Liver (tissue), 9 donors: ENCODE measurements around the gene NUDT22. TPM values are rescaled to one million over a fixed set of nuclear protein-coding genes. Genes with fewer than 3 reads are reported as not detected.

Experiments
- DNase-seq: peaks from one replicate; pipeline ENCODE4 v3.0.0-alpha.2; 2017; ENCODE audit warnings: low spot score
- H3K27ac ChIP-seq, 2 donors: one replicate each; pipeline ENCODE4 v1.7.0; 2013; ENCODE audit warnings: inconsistent platforms in 2 of 2, low read length in 2 of 2, control low read depth in 1 of 2, low read depth in 1 of 2, mild to moderate bottlenecking in 1 of 2
- H3K27me3 ChIP-seq, 4 donors: one replicate each; pipeline versions ENCODE4 v1.6.1 to v1.7.0; 2013; ENCODE audit warnings: low read length in 3 of 4, inconsistent platforms in 1 of 4, mild to moderate bottlenecking in 1 of 4, moderate library complexity in 1 of 4; ENCODE audit not compliant: control insufficient read depth in 4 of 4, insufficient read depth in 4 of 4
- H3K36me3 ChIP-seq, 4 donors: one replicate each; pipeline versions ENCODE4 v1.6.1 to v1.7.0; 2013; ENCODE audit warnings: low read length in 3 of 4, mild to moderate bottlenecking in 3 of 4, low read depth in 1 of 4, moderate library complexity in 1 of 4; ENCODE audit not compliant: control insufficient read depth in 4 of 4, insufficient read depth in 3 of 4
- H3K4me1 ChIP-seq, 4 donors: one replicate each; pipeline versions ENCODE4 v1.6.1 to v1.7.0; 2013; ENCODE audit warnings: low read length in 3 of 4, mild to moderate bottlenecking in 3 of 4, moderate library complexity in 1 of 4; ENCODE audit not compliant: control insufficient read depth in 4 of 4, insufficient read depth in 4 of 4
- H3K4me3 ChIP-seq, 3 donors: one replicate each; pipeline versions ENCODE4 v1.6.1 to v1.7.0; 2013; ENCODE audit warnings: low read length in 3 of 3, control low read depth in 1 of 3, low read depth in 1 of 3, mild to moderate bottlenecking in 1 of 3
- H3K9ac ChIP-seq, 2 donors: one replicate each; pipeline ENCODE4 v1.7.0; 2013; ENCODE audit warnings: low read length in 2 of 2, mild to moderate bottlenecking in 2 of 2, moderate library complexity in 2 of 2, control low read depth in 1 of 2, low read depth in 1 of 2
- H3K9me3 ChIP-seq, 4 donors: one replicate each; pipeline versions ENCODE4 v1.6.1 to v1.7.0; 2013; ENCODE audit warnings: low read length in 3 of 4; ENCODE audit not compliant: control insufficient read depth in 4 of 4
- CTCF ChIP-seq: fragments of 150-350 bp; IDR thresholded peaks from 2 replicates; pipeline ENCODE4 v1.5.1; 2017; ENCODE audit warnings: improper control_type of control experiment, low read depth, low read length; ENCODE audit not compliant: missing input control
- FOXA1 ChIP-seq: IDR thresholded peaks from 2 replicates; pipeline ENCODE4 v1.6.1; 2016; ENCODE audit warnings: antibody characterized with exemption
- FOXA2 ChIP-seq: IDR thresholded peaks from 2 replicates; pipeline ENCODE4 v1.6.1; 2016; ENCODE audit warnings: antibody characterized with exemption
- HNF4G ChIP-seq: IDR thresholded peaks from 2 replicates; pipeline ENCODE4 v1.6.1; 2016; ENCODE audit warnings: antibody characterized with exemption
- JUND ChIP-seq, 2 donors: IDR thresholded peaks; 2 replicates each; pipeline ENCODE4 v1.6.1; 2016; ENCODE audit warnings: antibody characterized with exemption in 2 of 2
- RAD21 ChIP-seq, 2 donors: IDR thresholded peaks; 2 replicates each; pipeline ENCODE4 v1.6.1; 2016; ENCODE audit warnings: antibody characterized with exemption in 2 of 2, mild to moderate bottlenecking in 2 of 2
- RXRA ChIP-seq, 2 donors: IDR thresholded peaks; 2 replicates each; pipeline ENCODE4 v1.6.1; 2017 to 2018; ENCODE audit warnings: antibody characterized with exemption in 2 of 2, mild to moderate bottlenecking in 1 of 2
- SP1 ChIP-seq: IDR thresholded peaks from 2 replicates; pipeline ENCODE4 v1.6.1; 2018; ENCODE audit warnings: antibody characterized with exemption, mild to moderate bottlenecking
- ZBTB33 ChIP-seq: IDR thresholded peaks from 2 replicates; pipeline ENCODE4 v1.6.1; 2016; ENCODE audit warnings: antibody characterized with exemption
- WGBS: extraction: QIAGEN DNeasy Blood & Tissue Kit; methylation state at CpG from one replicate; pipeline ENCODE4 v1.1.7; 2013; 5-methylcytosine and 5-hydroxymethylcytosine counted together
- polyA plus RNA-seq, 2 donors: library from polyadenylated mRNA; stranded (reverse) in 1 of 2; unstranded in 1 of 2; fragments of 200-250 nt in 1 of 2; fragments of >200 nt in 1 of 2; fragmentation: Nextera tagmentation in 1 of 2; extraction: Ambion mirVana in 1 of 2; gene quantifications; one replicate each; pipeline versions ENCODE4 v1.2.1 to v1.2.3, GENCODE V29; 2013 to 2015
- total RNA-seq, 2 donors: library from RNA; depleted of rRNA; stranded (reverse); fragments of >200 nt; gene quantifications; one replicate each; pipeline ENCODE4 v1.2.3, GENCODE V29; 2014
- TF ChIP-seq, protein P1 (sequence below): IDR thresholded peaks from 2 replicates; pipeline ENCODE4 v1.6.1; 2016; ENCODE audit warnings: antibody characterized with exemption
- TF ChIP-seq, protein P2 (sequence below): IDR thresholded peaks from 2 replicates; pipeline ENCODE4 v1.6.1; 2016; ENCODE audit warnings: antibody characterized with exemption
- TF ChIP-seq, protein P3 (sequence below): IDR thresholded peaks from 2 replicates; pipeline ENCODE4 v1.6.1; 2016; ENCODE audit warnings: antibody characterized with exemption, mild to moderate bottlenecking
- donor health status: healthy.
- donor health status: healthy.
- donor health status: healthy.
- donor health status: healthy.
- donor health status: healthy.

The NUDT22 gene
- total and polyA plus RNA-seq, 4 donors, result 20.0 to 47.8 (median 41.2) TPM

GRCh38 chr11:64238076-64238475 is 12.0 kb downstream of the NUDT22 start:
- Histone ChIP-seq H3K27ac (peak overlapping the region; percentile 58 to 64), H3K4me3 (no peak overlapping the region), H3K4me1 (peaks cover 27 to 58% (median 43%) of the 10 kb centered on the region in 4 donors), H3K9ac (no peak overlapping the region), H3K9me3 (no peaks in the 10 kb centered on the region), H3K27me3 (no peaks in the 10 kb centered on the region), H3K36me3 (no peaks in the 10 kb centered on the region)
- 67% methylated on average over 9 of the region's 9 CpGs for WGBS
- TF ChIP-seq, protein P1, sequence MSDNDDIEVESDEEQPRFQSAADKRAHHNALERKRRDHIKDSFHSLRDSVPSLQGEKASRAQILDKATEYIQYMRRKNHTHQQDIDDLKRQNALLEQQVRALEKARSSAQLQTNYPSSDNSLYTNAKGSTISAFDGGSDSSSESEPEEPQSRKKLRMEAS, result no peak
- TF ChIP-seq FOXA2 (no peak), JUND (IDR thresholded peaks at IDR 0.05) (no peak), RXRA (IDR thresholded peaks at IDR 0.05) (no peak), SP1 (no peak), ZBTB33 (no peak), RAD21 (IDR thresholded peaks at IDR 0.05) (no peak)
- TF ChIP-seq, protein P2, sequence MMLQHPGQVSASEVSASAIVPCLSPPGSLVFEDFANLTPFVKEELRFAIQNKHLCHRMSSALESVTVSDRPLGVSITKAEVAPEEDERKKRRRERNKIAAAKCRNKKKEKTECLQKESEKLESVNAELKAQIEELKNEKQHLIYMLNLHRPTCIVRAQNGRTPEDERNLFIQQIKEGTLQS, result no peak
- DNase-seq, result no peak

GRCh38 chr11:64238999-64239398 is 12.9 kb downstream of the NUDT22 start:
- H3K4me3 ChIP-seq, result no peak overlapping the region
- no peak for DNase-seq
- H3K36me3 ChIP-seq, result peaks cover 0 to 5% (median 4%) of the 10 kb centered on the region in 4 donors
- no peaks in the 10 kb centered on the region for H3K9me3 ChIP-seq
- H3K27ac ChIP-seq, result peak overlapping the region in 1 of 2 donors; percentile 37
- peaks cover 27 to 59% (median 40%) of the 10 kb centered on the region in 4 donors for H3K4me1 ChIP-seq
- no peak overlapping the region for H3K9ac ChIP-seq
- 84% methylated on average over 5 of the region's 5 CpGs for WGBS
- H3K27me3 ChIP-seq, result no peaks in the 10 kb centered on the region
- TF ChIP-seq, protein P3, sequence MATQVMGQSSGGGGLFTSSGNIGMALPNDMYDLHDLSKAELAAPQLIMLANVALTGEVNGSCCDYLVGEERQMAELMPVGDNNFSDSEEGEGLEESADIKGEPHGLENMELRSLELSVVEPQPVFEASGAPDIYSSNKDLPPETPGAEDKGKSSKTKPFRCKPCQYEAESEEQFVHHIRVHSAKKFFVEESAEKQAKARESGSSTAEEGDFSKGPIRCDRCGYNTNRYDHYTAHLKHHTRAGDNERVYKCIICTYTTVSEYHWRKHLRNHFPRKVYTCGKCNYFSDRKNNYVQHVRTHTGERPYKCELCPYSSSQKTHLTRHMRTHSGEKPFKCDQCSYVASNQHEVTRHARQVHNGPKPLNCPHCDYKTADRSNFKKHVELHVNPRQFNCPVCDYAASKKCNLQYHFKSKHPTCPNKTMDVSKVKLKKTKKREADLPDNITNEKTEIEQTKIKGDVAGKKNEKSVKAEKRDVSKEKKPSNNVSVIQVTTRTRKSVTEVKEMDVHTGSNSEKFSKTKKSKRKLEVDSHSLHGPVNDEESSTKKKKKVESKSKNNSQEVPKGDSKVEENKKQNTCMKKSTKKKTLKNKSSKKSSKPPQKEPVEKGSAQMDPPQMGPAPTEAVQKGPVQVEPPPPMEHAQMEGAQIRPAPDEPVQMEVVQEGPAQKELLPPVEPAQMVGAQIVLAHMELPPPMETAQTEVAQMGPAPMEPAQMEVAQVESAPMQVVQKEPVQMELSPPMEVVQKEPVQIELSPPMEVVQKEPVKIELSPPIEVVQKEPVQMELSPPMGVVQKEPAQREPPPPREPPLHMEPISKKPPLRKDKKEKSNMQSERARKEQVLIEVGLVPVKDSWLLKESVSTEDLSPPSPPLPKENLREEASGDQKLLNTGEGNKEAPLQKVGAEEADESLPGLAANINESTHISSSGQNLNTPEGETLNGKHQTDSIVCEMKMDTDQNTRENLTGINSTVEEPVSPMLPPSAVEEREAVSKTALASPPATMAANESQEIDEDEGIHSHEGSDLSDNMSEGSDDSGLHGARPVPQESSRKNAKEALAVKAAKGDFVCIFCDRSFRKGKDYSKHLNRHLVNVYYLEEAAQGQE, result no peak
- TF ChIP-seq, protein P2, result no peak
- no peak for TF ChIP-seq FOXA2
- TF ChIP-seq FOXA1, result no peak
- no peak for TF ChIP-seq HNF4G
- TF ChIP-seq CTCF, result no peak
- no peak for TF ChIP-seq SP1
- TF ChIP-seq RAD21 (IDR thresholded peaks at IDR 0.05), result no peak
- TF ChIP-seq, protein P1, result no peak
- no peak for TF ChIP-seq JUND (IDR thresholded peaks at IDR 0.05)
